Measurements from ENCODE around the gene IL15RA.
"Not testable (repeated sequence)": the region's sequence is repeated elsewhere in the genome, so short reads cannot be mapped to it uniquely, and the experiment has no call there.

IL15RA gene

DNA sequence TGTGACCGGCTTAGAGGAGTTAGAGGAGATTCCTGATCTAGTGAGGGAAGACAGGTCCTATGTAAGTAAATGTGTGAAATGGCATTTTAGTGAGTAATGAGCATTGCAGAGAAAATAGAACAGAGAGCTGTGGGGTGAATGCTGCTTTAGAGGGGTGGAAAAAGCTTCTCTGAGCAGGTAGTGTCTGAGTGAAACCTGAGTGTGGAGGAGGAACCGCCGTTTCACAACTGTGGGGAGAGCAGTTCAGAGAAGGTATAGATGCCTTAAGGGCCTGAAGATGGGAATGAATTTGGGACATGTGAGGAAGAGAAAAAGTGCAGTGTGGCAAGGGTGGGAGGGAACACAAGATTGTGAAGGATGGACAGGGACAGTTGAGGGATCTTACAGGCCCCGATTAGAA, 65.7 kb downstream of the IL15RA start:
- TF ChIP-seq POLR2AphosphoS5 (IDR thresholded peaks at IDR 0.05; ENCODE audit: low read depth, low read length) (no peak), TAF1 (IDR thresholded peaks at IDR 0.05; ENCODE audit: borderline replicate concordance, low read depth, low read length) (no peak), POLR2A (IDR thresholded peaks at IDR 0.05; ENCODE audit: low read depth, low read length) (no peak)
- DNase-seq (ENCODE audit: insufficient read length) (no peak), FAIRE-seq (no peak)

DNA sequence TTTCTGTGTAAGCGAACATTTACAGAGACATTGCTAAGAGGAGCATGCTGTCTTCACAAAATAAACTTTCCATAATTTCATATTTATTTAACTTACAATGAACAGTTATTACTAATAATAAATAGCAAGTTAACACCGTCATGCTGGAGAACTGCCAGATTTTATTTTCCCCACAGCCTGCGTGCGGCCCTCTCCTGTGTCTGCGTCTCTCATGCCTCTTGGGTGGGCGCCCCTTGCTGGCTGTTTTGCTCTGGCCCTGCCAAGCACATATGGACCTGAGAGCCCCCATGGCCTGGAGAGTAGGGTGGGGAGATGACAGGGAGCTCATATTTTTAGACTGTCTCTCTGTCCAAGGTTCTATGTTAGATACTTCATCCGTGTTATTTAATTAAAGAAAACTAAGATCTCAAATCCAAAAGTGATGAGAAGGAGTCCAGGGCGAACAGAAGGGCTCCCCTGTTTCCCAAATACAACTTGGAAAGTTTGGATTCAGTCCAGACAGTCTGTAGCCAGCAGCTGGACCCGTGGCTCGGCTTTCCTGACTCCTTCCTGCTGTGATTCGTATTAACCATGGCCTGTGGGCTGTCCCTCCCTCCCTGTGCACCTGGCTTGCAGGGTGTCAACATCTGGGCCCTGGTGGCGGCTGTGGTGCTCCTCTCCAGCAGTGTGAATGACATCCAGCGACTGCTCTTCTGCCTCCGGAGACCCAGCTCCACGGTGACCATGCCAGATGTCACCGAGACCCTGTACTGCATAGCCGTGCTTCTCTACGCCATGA, 66.8 kb downstream of the IL15RA start:
- FAIRE-seq (no peak), DNase-seq (ENCODE audit: insufficient read length) (no peak)

DNA sequence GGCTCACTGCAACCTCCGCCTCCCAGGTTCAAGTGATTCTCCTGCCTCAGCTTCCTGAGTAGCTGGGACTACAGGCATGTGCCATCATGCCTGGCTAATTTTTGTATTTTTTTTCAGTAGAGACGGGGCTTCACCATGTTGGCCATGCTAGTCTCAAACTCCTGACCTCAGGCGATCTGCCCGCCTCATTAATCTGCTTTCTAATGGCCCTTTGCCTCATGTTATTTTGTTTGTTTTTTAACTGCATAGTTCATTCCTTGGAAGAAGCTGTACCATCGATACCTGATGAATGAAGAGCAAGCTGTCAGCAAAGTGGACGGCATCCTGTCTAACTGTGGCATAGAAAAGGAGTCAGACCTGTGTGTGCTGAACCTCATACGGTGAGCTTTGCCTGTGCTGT, 68.7 kb downstream of the IL15RA start:
- DNase-seq (ENCODE audit: insufficient read length); FAIRE-seq: not testable (repeated sequence)

More for the DNA sequence above, 66.8 kb downstream of the IL15RA start:
- TF ChIP-seq POLR2AphosphoS5 (IDR thresholded peaks at IDR 0.05; ENCODE audit: low read depth, low read length) (no peak), TAF1 (IDR thresholded peaks at IDR 0.05; ENCODE audit: borderline replicate concordance, low read depth, low read length) (no peak), POLR2A (IDR thresholded peaks at IDR 0.05; ENCODE audit: low read depth, low read length) (no peak)

DNA sequence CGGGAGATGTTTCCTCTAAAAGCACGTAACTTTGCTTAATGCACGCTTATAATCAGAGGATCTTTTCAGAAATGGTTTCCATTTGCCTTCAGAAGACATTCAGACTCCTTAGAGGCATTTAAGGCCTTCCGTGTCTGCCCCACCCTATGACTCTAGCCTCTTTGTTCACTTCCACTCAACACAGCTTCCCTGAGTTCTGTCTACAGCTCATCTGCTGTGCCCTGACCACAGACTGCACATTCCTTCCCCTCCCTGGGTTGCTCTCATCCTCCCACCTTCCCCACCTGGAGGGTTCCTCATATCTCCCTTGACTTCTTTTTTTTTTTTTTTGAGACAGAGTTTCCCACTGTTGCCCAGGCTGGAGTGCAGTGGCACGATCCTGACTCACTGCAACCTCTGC, 70.7 kb downstream of the IL15RA start:
- FAIRE-seq = no peak
- DNase-seq (ENCODE audit: insufficient read length) = no peak
- TF ChIP-seq POLR2AphosphoS5 (IDR thresholded peaks at IDR 0.05; ENCODE audit: low read depth, low read length) = no peak
- no peak for TF ChIP-seq TAF1 (IDR thresholded peaks at IDR 0.05; ENCODE audit: borderline replicate concordance, low read depth, low read length)
- no peak for TF ChIP-seq POLR2A (IDR thresholded peaks at IDR 0.05; ENCODE audit: low read depth, low read length)

DNA sequence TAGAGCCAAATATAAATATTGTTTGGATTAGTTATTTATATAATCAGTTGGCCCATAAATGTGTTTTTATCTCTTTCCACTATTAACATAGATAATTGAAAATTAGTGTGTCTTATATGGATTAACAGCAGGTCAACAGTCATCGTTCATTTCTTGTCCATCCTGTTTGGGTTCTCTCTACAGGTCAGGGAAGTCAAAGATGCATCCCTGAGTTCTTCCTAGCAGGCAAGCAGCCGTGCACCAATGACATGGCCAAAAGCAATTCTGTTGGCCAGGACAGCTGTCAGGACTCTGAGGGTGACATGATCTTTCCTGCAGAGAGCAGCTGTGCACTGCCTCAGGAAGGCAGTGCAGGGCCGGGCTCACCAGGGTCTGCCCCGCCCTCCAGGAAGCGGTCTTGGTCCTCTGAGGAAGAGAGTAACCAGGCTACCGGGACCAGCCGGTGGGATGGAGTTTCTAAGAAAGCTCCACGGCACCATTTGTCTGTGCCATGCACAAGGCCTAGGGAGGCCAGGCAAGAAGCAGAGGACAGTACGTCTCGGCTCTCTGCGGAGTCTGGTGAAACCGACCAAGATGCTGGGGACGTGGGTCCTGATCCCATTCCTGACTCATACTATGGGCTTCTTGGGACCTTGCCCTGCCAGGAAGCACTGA, 71.4 kb downstream of the IL15RA start:
- DNase-seq (ENCODE audit: insufficient read length) = no peak
- TF ChIP-seq TAF1 (IDR thresholded peaks at IDR 0.05; ENCODE audit: borderline replicate concordance, low read depth, low read length) (no peak), POLR2AphosphoS5 (IDR thresholded peaks at IDR 0.05; ENCODE audit: low read depth, low read length) (no peak), POLR2A (IDR thresholded peaks at IDR 0.05; ENCODE audit: low read depth, low read length) (no peak)
- no peak for FAIRE-seq

DNA sequence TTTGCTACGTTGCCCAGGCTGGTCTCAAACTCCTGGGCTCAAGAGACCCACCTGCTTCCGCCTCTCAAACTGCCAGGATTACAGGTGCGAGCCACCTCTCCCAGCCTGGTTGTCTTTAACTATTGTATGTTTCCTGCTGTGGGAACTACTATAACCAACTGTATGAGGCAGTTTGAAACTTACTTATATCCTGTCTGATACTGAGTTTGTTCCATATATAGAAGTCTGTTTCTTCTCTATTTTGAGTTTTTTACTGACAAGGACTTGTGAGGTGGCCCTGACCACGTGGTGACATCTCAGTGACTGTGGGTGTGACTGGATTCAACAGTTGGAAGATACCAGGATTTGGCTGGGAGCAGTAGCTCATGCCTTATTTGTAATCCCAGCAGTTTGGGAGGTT, 73.1 kb downstream of the IL15RA start:
- FAIRE-seq = peak; percentile 76
- TF ChIP-seq POLR2A (IDR thresholded peaks at IDR 0.05; ENCODE audit: low read depth, low read length) = 0 out of 2 replicates have a peak, but pooled peaks have one; percentile 24
- no peak for TF ChIP-seq TAF1 (IDR thresholded peaks at IDR 0.05; ENCODE audit: borderline replicate concordance, low read depth, low read length)
- DNase-seq (ENCODE audit: insufficient read length) = peak; percentile 39

DNA sequence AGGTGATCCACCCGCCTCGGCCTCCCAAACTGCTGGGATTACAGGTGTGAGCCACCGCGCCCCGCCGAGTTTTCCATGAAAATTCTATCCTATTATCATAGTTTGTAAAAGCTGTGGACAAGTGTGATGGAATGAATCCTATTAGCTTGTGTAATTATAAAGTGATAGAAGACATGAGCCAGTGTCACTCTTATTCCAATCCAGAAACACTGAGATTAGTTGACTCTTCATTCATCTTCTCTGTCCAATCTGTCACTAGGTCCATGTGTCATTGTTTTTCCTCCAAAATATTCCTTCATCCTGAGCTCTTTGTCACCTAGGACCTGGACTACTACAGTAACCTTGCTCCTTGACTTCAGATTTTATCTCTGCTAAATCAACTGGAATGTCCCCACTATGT, 73.8 kb downstream of the IL15RA start:
- TF ChIP-seq TAF1 (IDR thresholded peaks at IDR 0.05; ENCODE audit: borderline replicate concordance, low read depth, low read length) (no peak), POLR2AphosphoS5 (IDR thresholded peaks at IDR 0.05; ENCODE audit: low read depth, low read length) (no peak), POLR2A (IDR thresholded peaks at IDR 0.05; ENCODE audit: low read depth, low read length) (no peak)
- DNase-seq (ENCODE audit: insufficient read length) (no peak), FAIRE-seq (no peak)

DNA sequence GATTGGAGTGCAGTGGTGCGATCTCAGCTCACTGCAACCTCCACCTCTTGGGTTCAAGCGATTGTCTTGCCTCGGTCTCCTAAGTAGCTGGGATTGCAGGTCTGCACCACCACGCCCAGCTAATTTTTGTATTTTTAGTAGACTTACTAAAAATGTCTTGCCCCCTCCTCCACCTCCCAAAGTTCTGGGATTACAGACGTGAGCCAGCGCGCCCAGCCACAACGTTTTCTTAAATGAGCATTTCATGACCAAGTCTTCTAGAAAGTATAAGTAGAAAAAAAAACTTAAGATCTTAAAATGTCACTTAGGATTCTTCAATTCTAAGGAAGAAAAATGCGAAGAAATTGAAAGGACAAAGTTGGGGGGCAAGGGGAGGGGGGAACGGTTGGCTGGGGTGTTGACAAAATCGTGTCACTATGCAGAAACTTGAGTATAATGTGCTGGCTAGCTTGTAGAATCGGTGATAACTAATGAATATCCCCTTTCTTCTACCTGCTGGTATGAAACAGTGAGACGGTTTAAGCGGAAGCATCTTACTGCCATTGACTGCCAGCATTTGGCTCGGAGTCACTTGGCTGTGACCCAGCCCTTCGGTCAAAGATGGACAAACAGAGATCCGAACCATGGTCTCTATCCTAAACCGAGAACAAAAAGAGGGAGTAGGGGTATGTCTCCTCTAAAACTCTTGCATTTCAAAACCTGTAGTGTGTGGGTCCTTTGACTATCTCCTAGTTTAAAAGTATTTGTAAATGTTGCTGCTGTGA, 74.7 kb downstream of the IL15RA start:
- TF ChIP-seq POLR2AphosphoS5 (IDR thresholded peaks at IDR 0.05; ENCODE audit: low read depth, low read length) (no peak), TAF1 (IDR thresholded peaks at IDR 0.05; ENCODE audit: borderline replicate concordance, low read depth, low read length) (no peak), POLR2A (IDR thresholded peaks at IDR 0.05; ENCODE audit: low read depth, low read length) (no peak)
- no peak for DNase-seq (ENCODE audit: insufficient read length)

More for the DNA sequence above, 74.7 kb downstream of the IL15RA start:
- peak; percentile 50 for FAIRE-seq
